ENCODE results near the gene PRKN. TPM values are rescaled to one million over a fixed set of nuclear protein-coding genes. Genes with fewer than 3 reads are reported as not detected.

PRKN gene
- total RNA-seq, 4 donors from 2014 or later = 4.5 to 12.3 (median 9.0) TPM

GRCh38 chr6:161917645-161918044 lies 809.9 kb downstream of the PRKN start:
- intact Hi-C loops (cut with DNase I; ENCODE audit: low total_unique reads) (no loop called here), in situ Hi-C loops (cut with MboI; ENCODE audit: low pct_ligation_motif_present in 1 of 4, low pct_unique_long_range_greater_than_20kb in 1 of 4, low sequenced_read_pairs in 3 of 4) (no loop called here)
- no peaks in the 10 kb centered on the region for H3K9me3 ChIP-seq
- no peak overlapping the region for H3K4me3 ChIP-seq
- no peak for TF ChIP-seq POLR2A (IDR thresholded peaks at IDR 0.05)
- no peak for TF ChIP-seq POLR2AphosphoS5 (IDR thresholded peaks at IDR 0.05)
- TF ChIP-seq EP300 (IDR thresholded peaks at IDR 0.05; ENCODE audit: low read depth) = no peak
- TF ChIP-seq, protein P1, sequence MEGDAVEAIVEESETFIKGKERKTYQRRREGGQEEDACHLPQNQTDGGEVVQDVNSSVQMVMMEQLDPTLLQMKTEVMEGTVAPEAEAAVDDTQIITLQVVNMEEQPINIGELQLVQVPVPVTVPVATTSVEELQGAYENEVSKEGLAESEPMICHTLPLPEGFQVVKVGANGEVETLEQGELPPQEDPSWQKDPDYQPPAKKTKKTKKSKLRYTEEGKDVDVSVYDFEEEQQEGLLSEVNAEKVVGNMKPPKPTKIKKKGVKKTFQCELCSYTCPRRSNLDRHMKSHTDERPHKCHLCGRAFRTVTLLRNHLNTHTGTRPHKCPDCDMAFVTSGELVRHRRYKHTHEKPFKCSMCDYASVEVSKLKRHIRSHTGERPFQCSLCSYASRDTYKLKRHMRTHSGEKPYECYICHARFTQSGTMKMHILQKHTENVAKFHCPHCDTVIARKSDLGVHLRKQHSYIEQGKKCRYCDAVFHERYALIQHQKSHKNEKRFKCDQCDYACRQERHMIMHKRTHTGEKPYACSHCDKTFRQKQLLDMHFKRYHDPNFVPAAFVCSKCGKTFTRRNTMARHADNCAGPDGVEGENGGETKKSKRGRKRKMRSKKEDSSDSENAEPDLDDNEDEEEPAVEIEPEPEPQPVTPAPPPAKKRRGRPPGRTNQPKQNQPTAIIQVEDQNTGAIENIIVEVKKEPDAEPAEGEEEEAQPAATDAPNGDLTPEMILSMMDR (IDR thresholded peaks at IDR 0.05) = no peak
- peaks cover 0 to 6% (median 0%) of the 10 kb centered on the region in 4 donors for H3K4me1 ChIP-seq
- no peak for DNase-seq
- no peaks in the 10 kb centered on the region for H3K27me3 ChIP-seq
- no peak overlapping the region for H3K27ac ChIP-seq
- H3K36me3 ChIP-seq = no peaks in the 10 kb centered on the region
- WGBS, 2 donors (ENCODE audit: low coverage in 1 of 2) = 63 to 75% methylated on average over 4 of the region's 4 CpGs

GRCh38 chr6:161915456-161915964 lies 812.1 kb downstream of the PRKN start:
- in situ Hi-C loops (cut with MboI; ENCODE audit: low pct_ligation_motif_present in 1 of 4, low pct_unique_long_range_greater_than_20kb in 1 of 4, low sequenced_read_pairs in 3 of 4) (no loop called here), intact Hi-C loops (cut with DNase I; ENCODE audit: low total_unique reads) (no loop called here)
- WGBS, 2 donors (ENCODE audit: low coverage in 1 of 2) = 73 to 85% methylated on average over 3 to 4 of the region's 4 CpGs
- Histone ChIP-seq H3K9me3 (no peaks in the 10 kb centered on the region), H3K27ac (no peak overlapping the region), H3K4me3 (no peak overlapping the region), H3K4me1 (no peaks in the 10 kb centered on the region), H3K36me3 (no peaks in the 10 kb centered on the region), H3K27me3 (no peaks in the 10 kb centered on the region)
- TF ChIP-seq POLR2AphosphoS5 (IDR thresholded peaks at IDR 0.05) = no peak
- TF ChIP-seq, protein P1 (IDR thresholded peaks at IDR 0.05) = no peak
- no peak for TF ChIP-seq EP300 (IDR thresholded peaks at IDR 0.05; ENCODE audit: low read depth)
- TF ChIP-seq POLR2A (IDR thresholded peaks at IDR 0.05) = no peak
- no peak for DNase-seq

DNA sequence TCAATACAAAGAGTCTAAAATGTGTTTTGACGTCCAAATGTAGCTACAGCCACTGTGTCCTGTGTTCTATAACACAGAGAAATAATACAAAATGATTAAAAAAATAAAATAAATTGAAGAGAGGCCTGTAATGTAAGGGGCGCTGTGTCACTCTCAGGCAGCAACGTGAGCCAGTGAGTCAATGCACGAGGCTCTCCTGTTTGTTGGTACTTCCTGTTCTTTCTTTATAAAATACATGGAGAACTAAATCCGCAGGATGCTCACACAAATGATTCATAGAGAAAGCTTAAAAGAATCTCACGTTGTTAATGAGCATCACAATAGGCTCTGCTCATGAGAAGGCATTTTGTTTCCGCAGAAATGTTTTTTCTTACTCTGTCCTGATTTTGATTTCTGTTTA lies 818.7 kb downstream of the PRKN start:
- in situ Hi-C loops (cut with MboI; ENCODE audit: low pct_ligation_motif_present in 1 of 4, low pct_unique_long_range_greater_than_20kb in 1 of 4, low sequenced_read_pairs in 3 of 4) = no loop called here

DNA sequence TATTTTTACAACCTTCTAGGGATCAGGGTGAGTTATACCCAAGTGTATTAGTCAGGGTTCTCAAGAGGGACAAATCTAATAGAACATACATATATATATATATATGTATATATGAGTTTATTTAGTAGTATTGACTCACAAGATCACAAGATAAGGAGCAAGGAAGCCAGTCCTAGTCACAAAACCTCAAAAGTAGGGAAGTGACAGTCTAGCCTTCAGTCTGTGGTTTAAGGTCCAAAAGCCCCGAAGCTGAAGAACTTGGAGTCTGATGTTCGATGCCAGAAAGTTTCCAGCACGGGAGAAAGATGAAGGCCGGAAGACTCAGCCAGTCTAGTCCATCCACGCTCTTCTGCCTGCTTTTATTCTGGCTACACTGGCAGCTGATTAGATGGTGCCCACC lies 821.0 kb downstream of the PRKN start:
- intact Hi-C loops (cut with DNase I; ENCODE audit: low total_unique reads) (no loop called here), in situ Hi-C loops (cut with MboI; ENCODE audit: low pct_ligation_motif_present in 1 of 4, low pct_unique_long_range_greater_than_20kb in 1 of 4, low sequenced_read_pairs in 3 of 4) (no loop called here)
- H3K9me3 ChIP-seq = no peaks in the 10 kb centered on the region
- WGBS, 2 donors (ENCODE audit: low coverage in 1 of 2) = 73 to 85% methylated on average over 3 to 5 of the region's 5 CpGs
- TF ChIP-seq, protein P1 (IDR thresholded peaks at IDR 0.05) = no peak
- TF ChIP-seq EP300 (IDR thresholded peaks at IDR 0.05; ENCODE audit: low read depth) (no peak), POLR2AphosphoS5 (IDR thresholded peaks at IDR 0.05) (no peak), POLR2A (IDR thresholded peaks at IDR 0.05) (no peak)
- H3K27me3 ChIP-seq = no peaks in the 10 kb centered on the region
- H3K4me3 ChIP-seq = no peak overlapping the region
- no peak for DNase-seq
- peaks cover 0 to 5% (median 3%) of the 10 kb centered on the region in 4 donors for H3K4me1 ChIP-seq
- no peaks in the 10 kb centered on the region for H3K36me3 ChIP-seq
- H3K27ac ChIP-seq = no peak overlapping the region

More for the DNA sequence above, 818.7 kb downstream of the PRKN start:
- DNase-seq = no peak
- Histone ChIP-seq H3K9me3 (no peaks in the 10 kb centered on the region), H3K4me1 (peaks cover 0 to 2% (median under 1%) of the 10 kb centered on the region in 4 donors), H3K27ac (no peak overlapping the region), H3K27me3 (no peaks in the 10 kb centered on the region), H3K4me3 (no peak overlapping the region), H3K36me3 (no peaks in the 10 kb centered on the region)
- TF ChIP-seq, protein P1 (IDR thresholded peaks at IDR 0.05) = no peak
- no peak for TF ChIP-seq POLR2AphosphoS5 (IDR thresholded peaks at IDR 0.05)
- TF ChIP-seq EP300 (IDR thresholded peaks at IDR 0.05; ENCODE audit: low read depth) = no peak
- no peak for TF ChIP-seq POLR2A (IDR thresholded peaks at IDR 0.05)
- intact Hi-C loops (cut with DNase I; ENCODE audit: low total_unique reads) = no loop called here
- WGBS, 2 donors (ENCODE audit: low coverage in 1 of 2) = 76 to 91% methylated on average over 7 of the region's 7 CpGs
